ENCODE results near the gene CHD2.

- no peak for TF ChIP-seq PPARA (CRISPR knock-in tag; IDR thresholded peaks at IDR 0.05; ENCODE audit: borderline replicate concordance)
- TF ChIP-seq POU6F1 (CRISPR knock-in tag; IDR thresholded peaks at IDR 0.05; ENCODE audit: borderline replicate concordance, low read depth) = no peak
- TF ChIP-seq ZNF8 (CRISPR knock-in tag; IDR thresholded peaks at IDR 0.05) = no peak
- TF ChIP-seq TOX (CRISPR knock-in tag; IDR thresholded peaks at IDR 0.05; ENCODE audit: borderline replicate concordance) = no peak
- TF ChIP-seq CREB5 (CRISPR knock-in tag; IDR thresholded peaks at IDR 0.05; ENCODE audit: low read depth) = no peak
- TF ChIP-seq ZFP30 (CRISPR knock-in tag; IDR thresholded peaks at IDR 0.05) = no peak
- no peak for TF ChIP-seq SNAI2 (CRISPR knock-in tag; IDR thresholded peaks at IDR 0.05)
- no peak for TF ChIP-seq ARNTL (CRISPR knock-in tag; IDR thresholded peaks at IDR 0.05; ENCODE audit: borderline replicate concordance, low read depth)
Measured at GRCh38 chr15:92924216-92924615, 24.1 kb downstream of the CHD2 start.
